GM12892 (cell line): ENCODE measurements around the gene LSR.

Experiments
- DNase-seq: peaks from one replicate; pipeline ENCODE4 v3.0.0; 2011; ENCODE audit not compliant: insufficient read length
- FAIRE-seq: peaks from 2 replicates; lab custom pipeline; 2011; peaks lifted over from hg19 to GRCh38; lab: Jason Lieb, UNC
- POLR2A ChIP-seq: IDR thresholded peaks from 2 replicates; pipeline ENCODE4 v1.6.1; 2011; ENCODE audit warnings: low read depth, low read length, control low read depth
- POLR2AphosphoS5 ChIP-seq: IDR thresholded peaks from 2 replicates; pipeline ENCODE4 v1.6.1; 2011; ENCODE audit warnings: low read depth, low read length, control low read depth
- TAF1 ChIP-seq: IDR thresholded peaks from 2 replicates; pipeline ENCODE4 v1.6.1; 2011; ENCODE audit warnings: low read depth, mild to moderate bottlenecking, control low read depth, low read length, borderline replicate concordance

LSR gene

DNA sequence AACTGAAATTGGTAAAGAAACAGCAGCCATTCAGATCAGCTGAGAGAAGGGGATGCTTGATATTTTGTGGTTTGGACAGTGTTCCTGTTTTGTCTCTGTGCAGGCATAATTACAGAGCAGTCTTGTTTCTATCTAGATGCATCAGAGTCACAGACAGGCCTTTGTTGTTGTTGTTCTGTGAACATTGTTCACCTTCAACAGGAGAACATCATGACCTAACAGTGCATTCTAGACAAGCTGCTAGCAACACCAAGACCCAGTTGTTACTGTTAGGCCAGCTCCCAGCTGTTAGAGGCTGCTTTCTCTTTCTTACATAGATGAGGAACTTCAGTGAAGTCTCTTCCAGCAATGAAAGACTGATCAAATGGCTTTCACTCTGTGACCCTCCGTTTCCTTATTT, 8.5 kb upstream of the LSR start:
- DNase-seq: no peak
- FAIRE-seq: peak; percentile 86
- TF ChIP-seq TAF1 (no peak), POLR2A (no peak), POLR2AphosphoS5 (no peak)

DNA sequence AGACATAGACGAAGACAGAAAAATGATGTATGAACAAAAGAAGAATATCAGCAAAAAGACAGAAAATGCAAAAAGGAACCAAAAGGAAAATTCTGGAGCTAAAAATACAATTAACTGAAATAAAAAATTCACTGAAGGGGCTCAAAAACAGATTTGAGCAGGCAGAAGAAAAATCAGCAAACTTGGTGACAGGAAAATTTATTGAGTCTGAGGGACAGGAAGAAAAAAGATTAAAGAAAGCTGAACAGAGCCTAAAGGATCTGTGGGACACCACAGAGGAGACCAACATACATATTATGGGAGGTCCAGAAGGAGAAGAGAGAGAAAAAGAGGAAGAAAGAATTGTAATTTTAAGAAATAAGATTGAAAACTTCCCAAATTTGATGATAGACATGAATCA, 7.4 kb upstream of the LSR start:
- TF ChIP-seq POLR2A (no peak), TAF1 (no peak), POLR2AphosphoS5 (no peak)
- FAIRE-seq: no peak

DNA sequence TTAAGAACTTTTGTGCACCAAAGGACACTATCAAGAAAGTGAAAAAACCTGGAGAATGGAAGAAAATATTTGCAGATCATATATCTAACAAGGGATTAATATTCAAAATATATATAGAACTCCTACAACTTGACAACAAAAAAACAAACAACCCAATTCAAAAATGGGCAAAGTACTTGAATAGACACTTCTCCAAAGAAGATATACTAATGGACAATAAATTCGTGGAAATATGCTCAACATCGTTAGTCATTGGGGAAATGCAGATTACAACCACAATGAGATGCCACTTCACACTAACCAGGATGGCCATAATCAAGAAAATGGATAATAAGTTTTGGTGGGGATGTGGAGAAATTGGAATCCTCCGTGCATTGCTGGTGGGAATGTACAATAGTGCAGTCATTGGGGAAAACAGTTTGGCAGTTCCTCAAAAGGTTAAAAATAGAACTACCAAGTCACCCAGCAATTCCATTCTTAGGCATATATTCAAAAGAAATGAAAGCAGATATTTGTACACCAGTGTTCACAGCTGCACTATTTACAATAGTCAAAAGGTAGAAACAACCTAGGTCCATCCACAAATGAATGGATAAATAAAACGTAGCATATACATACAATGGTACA, 2.2 kb upstream of the LSR start:
- DNase-seq (no peak), FAIRE-seq (no peak)
- TF ChIP-seq TAF1 (no peak), POLR2AphosphoS5 (no peak), POLR2A (no peak)

More for the DNA sequence above, 7.4 kb upstream of the LSR start:
- DNase-seq: no peak

DNA sequence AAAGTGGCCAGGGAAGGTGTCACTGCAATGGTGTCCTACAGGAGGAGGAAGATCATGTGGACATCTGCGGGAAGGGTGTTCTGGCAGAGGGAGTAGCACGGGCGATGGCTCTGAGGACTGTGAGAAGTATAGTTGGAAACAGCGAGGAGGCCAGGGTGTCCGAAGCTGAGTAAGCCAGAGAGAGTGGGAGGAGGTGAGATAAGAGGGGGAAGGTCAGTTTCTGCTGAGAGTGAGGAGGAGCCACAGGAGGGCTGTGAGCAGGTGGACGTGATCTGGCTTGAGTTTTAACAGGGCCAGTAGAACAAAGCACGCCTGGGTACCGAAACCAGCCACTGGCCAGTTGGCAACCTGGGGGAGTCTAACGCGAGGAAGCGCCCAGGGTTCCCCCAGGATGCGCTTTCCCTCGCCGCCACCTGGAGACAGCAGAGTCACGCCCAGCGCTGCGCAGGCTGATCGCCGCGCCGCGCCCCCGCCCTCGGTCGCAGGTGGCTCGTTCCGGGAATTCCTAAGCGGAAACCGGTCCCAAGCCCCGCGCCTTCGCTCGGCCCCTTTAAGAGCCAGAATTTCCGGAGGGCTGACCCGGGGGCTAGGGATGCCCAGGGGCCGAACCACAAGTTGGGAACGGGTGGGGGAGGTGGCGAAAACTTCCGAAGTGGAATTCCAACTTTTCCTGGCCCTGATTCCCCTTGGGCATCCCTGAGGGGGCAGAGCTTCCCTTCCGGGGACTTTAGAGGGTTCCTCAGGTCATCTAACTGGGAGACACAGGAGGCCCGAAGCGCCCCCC, 1.1 kb upstream of the LSR start:
- FAIRE-seq (no peak), DNase-seq (peak; percentile 66)
- TF ChIP-seq POLR2A: no peak
- no peak; the same call in 1 of the 2 replicates for TF ChIP-seq TAF1
- no peak; the same call in 1 of the 2 replicates for TF ChIP-seq POLR2AphosphoS5

DNA sequence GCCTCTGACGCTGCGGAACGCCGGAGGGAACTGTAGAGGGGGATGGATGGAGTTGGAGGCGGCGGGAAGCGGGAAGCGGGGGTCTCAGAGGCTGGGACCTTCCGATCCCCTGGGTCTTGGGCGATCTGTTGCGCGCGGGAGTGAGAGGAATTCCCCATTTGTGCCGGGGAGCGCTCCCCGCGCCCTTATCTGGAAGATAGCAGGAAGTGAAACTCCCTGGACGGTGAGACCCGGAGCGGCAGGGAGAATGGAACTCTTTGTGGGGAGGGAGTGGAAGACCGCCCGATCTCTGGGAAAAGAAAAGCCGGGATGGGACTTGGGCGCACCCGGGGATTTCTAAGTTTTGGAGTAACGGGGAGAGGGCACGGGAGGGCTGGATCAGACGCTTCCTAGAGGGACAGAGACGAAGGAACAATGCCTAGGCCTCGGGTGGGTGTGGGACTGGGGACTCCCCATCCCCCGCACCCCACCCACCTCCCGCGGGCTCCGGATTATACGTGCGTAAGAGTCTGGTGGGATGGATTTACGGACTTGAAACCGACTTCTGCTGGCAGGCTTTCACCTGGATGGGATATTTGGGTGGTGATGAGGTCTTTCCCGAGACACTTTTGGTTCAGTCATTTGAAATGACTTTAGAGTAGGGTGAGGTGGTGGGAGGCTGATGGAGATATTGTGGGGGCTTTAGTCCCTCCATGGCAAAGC, 495 bp downstream of the LSR start:
- peak; percentile 67 for FAIRE-seq
- DNase-seq: no peak
- no peak for TF ChIP-seq POLR2AphosphoS5
- no peak for TF ChIP-seq TAF1
- TF ChIP-seq POLR2A: no peak

DNA sequence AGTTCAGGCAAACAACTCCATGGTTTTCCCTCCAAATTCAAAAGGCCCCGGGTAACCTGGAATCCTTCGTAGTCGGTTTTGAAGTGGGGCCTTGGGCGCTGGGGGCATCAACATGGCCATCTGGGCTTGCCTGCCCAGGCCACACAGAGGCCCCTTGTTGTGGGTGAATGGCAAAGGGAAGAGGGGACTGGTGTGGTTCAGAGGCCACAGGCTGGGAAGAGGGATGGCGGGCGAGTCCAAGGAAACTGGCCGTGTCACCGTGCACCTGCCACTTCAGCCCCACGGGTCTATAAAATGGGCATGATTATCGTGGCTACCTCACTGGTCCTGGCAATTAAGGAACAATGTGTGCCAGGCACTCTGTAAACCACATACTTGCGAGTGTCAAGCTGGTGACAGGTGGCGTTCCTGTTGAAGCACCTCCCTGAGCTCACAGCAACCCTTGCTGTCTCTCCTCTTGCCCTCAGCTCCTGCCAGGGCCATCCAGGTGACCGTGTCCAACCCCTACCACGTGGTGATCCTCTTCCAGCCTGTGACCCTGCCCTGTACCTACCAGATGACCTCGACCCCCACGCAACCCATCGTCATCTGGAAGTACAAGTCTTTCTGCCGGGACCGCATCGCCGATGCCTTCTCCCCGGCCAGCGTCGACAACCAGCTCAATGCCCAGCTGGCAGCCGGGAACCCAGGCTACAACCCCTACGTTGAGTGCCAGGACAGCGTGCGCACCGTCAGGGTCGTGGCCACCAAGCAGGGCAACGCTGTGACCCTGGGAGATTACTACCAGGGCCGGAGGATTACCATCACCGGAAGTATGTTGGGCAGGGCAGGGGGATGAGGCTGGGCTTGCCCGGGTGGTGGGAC, 1.3 kb downstream of the LSR start:
- DNase-seq: no peak
- no peak for FAIRE-seq
- TF ChIP-seq POLR2A: no peak
- TF ChIP-seq POLR2AphosphoS5: no peak
- TF ChIP-seq TAF1: no peak

DNA sequence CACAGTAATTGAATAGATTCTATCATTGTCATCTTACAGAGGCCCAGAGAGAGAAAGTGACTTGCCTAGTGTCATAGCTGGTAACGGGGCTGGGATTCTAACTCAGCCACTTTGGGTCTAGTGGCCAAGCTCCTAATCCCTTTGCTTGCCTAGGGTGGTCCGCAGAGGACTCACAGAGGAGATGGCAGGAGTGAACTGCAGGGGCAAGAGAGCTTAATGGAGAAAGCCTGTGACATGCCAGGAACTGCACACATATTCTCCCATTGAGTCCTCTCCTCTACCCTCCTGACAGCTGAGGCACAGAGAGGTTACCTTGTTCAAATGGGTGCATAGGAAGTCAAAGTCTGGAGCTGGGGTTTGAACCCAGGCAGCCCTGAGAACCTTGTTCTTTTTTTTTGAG, 2.7 kb downstream of the LSR start:
- no peak for FAIRE-seq
- TF ChIP-seq POLR2A (no peak), POLR2AphosphoS5 (no peak), TAF1 (no peak)
- no peak for DNase-seq

DNA sequence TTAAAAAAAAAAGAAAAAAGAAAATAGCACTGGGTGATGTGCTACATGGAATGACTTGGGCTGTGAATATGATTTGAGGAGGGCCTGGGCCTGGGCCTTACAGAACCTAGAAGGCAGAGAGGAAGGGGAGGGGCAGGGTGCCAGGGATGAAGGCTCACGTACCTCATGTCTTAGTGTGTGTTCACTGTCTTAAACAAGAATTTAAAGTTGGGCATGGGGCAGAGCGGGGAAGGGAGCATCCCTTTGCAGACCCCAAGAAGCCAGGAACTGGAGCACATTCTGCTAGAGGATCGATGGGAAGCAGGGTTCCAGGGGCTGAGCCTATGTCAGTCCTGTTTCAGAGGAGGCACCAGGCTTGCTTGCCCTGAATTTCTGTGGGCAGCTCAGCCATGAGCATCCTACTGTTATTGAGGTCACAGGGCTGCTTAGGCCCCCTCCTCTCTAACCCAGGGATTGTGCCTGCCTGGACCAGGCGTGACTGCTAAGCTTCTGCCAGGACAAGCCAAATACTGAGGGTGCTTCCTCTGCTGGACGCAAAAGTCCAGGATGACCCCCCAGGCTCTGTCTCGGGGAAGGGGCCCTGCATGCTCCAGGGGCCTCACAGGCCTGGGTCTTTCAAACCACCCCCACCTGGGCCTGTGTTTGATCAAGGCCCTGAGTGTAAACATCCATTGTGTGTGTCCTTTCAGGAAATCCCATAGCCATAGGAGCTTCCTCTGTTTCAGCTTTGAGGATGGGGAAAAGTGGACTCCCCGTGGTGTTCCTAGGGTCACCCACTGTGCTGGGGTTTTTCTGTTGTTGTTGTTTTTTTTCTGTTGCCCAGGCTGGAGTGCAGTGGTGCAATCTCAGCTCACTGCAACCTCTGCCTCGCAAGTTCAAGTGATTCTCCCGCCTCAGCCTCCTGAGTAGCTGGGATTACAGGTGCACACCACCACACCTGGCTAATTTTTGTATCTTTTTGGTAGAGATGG, 4.8 kb downstream of the LSR start:
- TF ChIP-seq TAF1 (no peak), POLR2AphosphoS5 (no peak), POLR2A (no peak)
- FAIRE-seq (no peak), DNase-seq (no peak)

DNA sequence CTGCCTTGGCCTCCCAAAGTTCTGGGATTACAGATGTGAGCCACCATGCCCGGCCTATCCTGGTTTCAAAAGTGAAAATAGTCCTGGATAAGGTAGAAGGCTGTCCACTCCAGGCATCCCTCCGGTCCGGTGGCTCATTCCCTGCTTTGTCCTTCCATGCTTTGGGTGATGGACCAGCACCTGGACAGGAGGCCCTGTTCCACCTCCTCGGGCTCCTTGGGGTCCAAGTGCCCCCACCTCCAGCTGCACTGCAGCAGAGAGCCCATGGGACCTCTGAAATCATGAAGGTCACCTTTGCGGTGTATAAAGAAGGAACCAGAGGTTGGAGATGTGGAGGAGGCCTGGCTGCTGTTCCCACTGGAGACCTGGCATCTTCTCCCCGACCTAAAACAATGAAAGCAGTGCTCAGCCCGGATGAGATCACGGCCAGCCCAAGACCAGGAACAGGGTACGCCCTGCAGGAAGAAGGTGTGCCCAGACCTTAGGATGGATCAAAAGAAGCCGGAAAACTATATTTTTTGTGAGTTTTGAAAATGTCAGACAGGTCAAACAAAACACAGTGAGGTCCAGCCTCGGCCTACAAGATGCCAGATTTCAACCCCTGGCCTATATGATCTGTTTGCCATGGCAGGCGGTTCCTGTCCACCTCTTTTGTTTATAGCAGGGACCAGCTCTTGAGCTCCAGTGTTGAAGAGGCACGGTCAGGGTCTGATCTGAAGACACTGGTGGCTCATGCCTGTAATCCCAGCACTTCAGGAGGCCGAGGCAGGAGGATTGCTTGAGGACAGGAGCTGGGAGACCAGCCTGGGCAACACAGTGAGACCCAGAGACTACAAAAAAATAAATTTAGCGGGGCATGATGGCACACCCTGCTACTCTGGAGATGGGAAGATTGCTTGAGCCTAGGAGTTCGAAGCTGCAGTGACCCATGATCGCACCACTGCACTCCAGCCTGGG, 5.8 kb downstream of the LSR start:
- no peak for FAIRE-seq
- TF ChIP-seq TAF1: no peak
- no peak for TF ChIP-seq POLR2AphosphoS5
- TF ChIP-seq POLR2A: no peak
- DNase-seq: no peak
